Measurements from ENCODE around the gene HOXA9.

HOXA9 gene

GRCh38 chr7:27188386-27189294 lies 23.3 kb upstream of the HOXA9 start:
- Histone ChIP-seq H3K27me3 (ENCODE audit: control insufficient read depth in 3 of 3, insufficient read depth in 3 of 3, low read depth in 1 of 3, low read length in 3 of 3) (peaks cover 84 to 99% (median 98%) of the 10 kb centered on the region in 3 experiments), H3K14ac (ENCODE audit: low read length) (no peak overlapping the region), H3K4me2 (ENCODE audit: insufficient read depth, low read length, poor library complexity, severe bottlenecking) (no peak overlapping the region), H3K9ac (ENCODE audit: low read depth, low read length, poor library complexity) (no peak overlapping the region), H2BK5ac (ENCODE audit: low read length) (no peak overlapping the region), H3K9me3 (replicated peaks in 1 of 2; ENCODE audit: control insufficient read depth in 2 of 2, insufficient read depth in 1 of 2, low read depth in 1 of 2, low read length in 2 of 2) (peaks cover 2 to 6% of the 10 kb centered on the region in 2 donors), H3K23ac (ENCODE audit: low read depth, low read length, poor library complexity) (no peak overlapping the region), H3K4ac (ENCODE audit: low read length) (no peak overlapping the region), H2AFZ (ENCODE audit: low read length) (peak overlapping the region; percentile 80), H2BK15ac (ENCODE audit: low read length) (no peak overlapping the region), H2AK5ac (ENCODE audit: low read depth, low read length) (no peak overlapping the region), H3K36me3 (replicated peaks in 1 of 2; ENCODE audit: control insufficient read depth in 2 of 2, insufficient read depth in 2 of 2, low read length in 2 of 2) (no peaks in the 10 kb centered on the region), H4K8ac (ENCODE audit: low read depth, low read length) (no peak overlapping the region), H2BK120ac (ENCODE audit: low read depth, low read length) (no peak overlapping the region), H3K4me1 (ENCODE audit: control insufficient read depth in 2 of 2, insufficient read depth in 1 of 2, low read depth in 1 of 2, low read length in 2 of 2) (peaks cover 0 to 3% of the 10 kb centered on the region in 2 donors), H3K18ac (ENCODE audit: low read length) (no peak overlapping the region), H4K91ac (ENCODE audit: low read depth, low read length, poor library complexity) (no peak overlapping the region), H3K27ac (replicated peaks; ENCODE audit: low read length) (no peak overlapping the region), H2BK12ac (ENCODE audit: low read length) (no peak overlapping the region), H3K79me1 (ENCODE audit: low read depth, low read length) (no peaks in the 10 kb centered on the region), H3K4me3 (ENCODE audit: low read length in 2 of 2) (peak overlapping the region in 1 of 2 donors; percentile 12)
- WGBS, 2 donors (ENCODE audit: extremely low coverage in 2 of 2, insufficient read length in 2 of 2, insufficient replicate concordance in 1 of 2), result no CpG with 5 or more reads among the region's 49 CpGs
- DNase-seq (ENCODE audit: low spot score), result no peak

GRCh38 chr7:27187475-27188385 lies 22.4 kb upstream of the HOXA9 start:
- no peak overlapping the region for H3K9ac ChIP-seq (ENCODE audit: low read depth, low read length, poor library complexity)
- no peak overlapping the region for H3K4me3 ChIP-seq (ENCODE audit: low read length in 2 of 2)
- no peak overlapping the region for H2BK15ac ChIP-seq (ENCODE audit: low read length)
- no peak overlapping the region for H2AK5ac ChIP-seq (ENCODE audit: low read depth, low read length)
- no peak overlapping the region for H3K14ac ChIP-seq (ENCODE audit: low read length)
- peak overlapping the region; percentile 6 for H3K23ac ChIP-seq (ENCODE audit: low read depth, low read length, poor library complexity)
- no peak overlapping the region for H3K18ac ChIP-seq (ENCODE audit: low read length)
- H3K4me2 ChIP-seq (ENCODE audit: insufficient read depth, low read length, poor library complexity, severe bottlenecking), result no peak overlapping the region
- H3K4me1 ChIP-seq (ENCODE audit: control insufficient read depth in 2 of 2, insufficient read depth in 1 of 2, low read depth in 1 of 2, low read length in 2 of 2), result peaks cover 0 to 3% of the 10 kb centered on the region in 2 donors
- no peak overlapping the region for H4K91ac ChIP-seq (ENCODE audit: low read depth, low read length, poor library complexity)
- H2AFZ ChIP-seq (ENCODE audit: low read length), result peak overlapping the region; percentile 80
- no peaks in the 10 kb centered on the region for H3K36me3 ChIP-seq (replicated peaks in 1 of 2; ENCODE audit: control insufficient read depth in 2 of 2, insufficient read depth in 2 of 2, low read length in 2 of 2)
- no peak overlapping the region for H2BK120ac ChIP-seq (ENCODE audit: low read depth, low read length)
- peaks cover 2 to 6% of the 10 kb centered on the region in 2 donors for H3K9me3 ChIP-seq (replicated peaks in 1 of 2; ENCODE audit: control insufficient read depth in 2 of 2, insufficient read depth in 1 of 2, low read depth in 1 of 2, low read length in 2 of 2)
- no CpG with 5 or more reads among the region's 46 CpGs for WGBS, 2 donors (ENCODE audit: extremely low coverage in 2 of 2, insufficient read length in 2 of 2, insufficient replicate concordance in 1 of 2)
- no peak for DNase-seq (ENCODE audit: low spot score)
- H3K79me1 ChIP-seq (ENCODE audit: low read depth, low read length), result no peaks in the 10 kb centered on the region
- H2BK12ac ChIP-seq (ENCODE audit: low read length), result no peak overlapping the region
- peaks cover 85 to 99% (median 98%) of the 10 kb centered on the region in 3 experiments for H3K27me3 ChIP-seq (ENCODE audit: control insufficient read depth in 3 of 3, insufficient read depth in 3 of 3, low read depth in 1 of 3, low read length in 3 of 3)
- H2BK5ac ChIP-seq (ENCODE audit: low read length), result no peak overlapping the region
- H3K27ac ChIP-seq (replicated peaks; ENCODE audit: low read length), result no peak overlapping the region
- no peak overlapping the region for H3K4ac ChIP-seq (ENCODE audit: low read length)
- H4K8ac ChIP-seq (ENCODE audit: low read depth, low read length), result no peak overlapping the region

- Histone ChIP-seq H3K4me1 (ENCODE audit: control insufficient read depth in 2 of 2, insufficient read depth in 1 of 2, low read depth in 1 of 2, low read length in 2 of 2) (peaks cover 0 to 3% of the 10 kb centered on the region in 2 donors), H2AFZ (ENCODE audit: low read length) (no peak overlapping the region), H3K23ac (ENCODE audit: low read depth, low read length, poor library complexity) (no peak overlapping the region), H3K4me2 (ENCODE audit: insufficient read depth, low read length, poor library complexity, severe bottlenecking) (no peak overlapping the region), H2BK12ac (ENCODE audit: low read length) (no peak overlapping the region), H3K18ac (ENCODE audit: low read length) (no peak overlapping the region), H3K4ac (ENCODE audit: low read length) (no peak overlapping the region), H3K14ac (ENCODE audit: low read length) (no peak overlapping the region), H3K9ac (ENCODE audit: low read depth, low read length, poor library complexity) (no peak overlapping the region), H3K79me1 (ENCODE audit: low read depth, low read length) (no peaks in the 10 kb centered on the region), H2BK15ac (ENCODE audit: low read length) (no peak overlapping the region), H4K8ac (ENCODE audit: low read depth, low read length) (no peak overlapping the region), H2BK5ac (ENCODE audit: low read length) (no peak overlapping the region), H3K27me3 (ENCODE audit: control insufficient read depth in 3 of 3, insufficient read depth in 3 of 3, low read depth in 1 of 3, low read length in 3 of 3) (peaks cover 85 to 99% (median 98%) of the 10 kb centered on the region in 3 experiments), H3K9me3 (replicated peaks in 1 of 2; ENCODE audit: control insufficient read depth in 2 of 2, insufficient read depth in 1 of 2, low read depth in 1 of 2, low read length in 2 of 2) (peaks cover 2 to 6% of the 10 kb centered on the region in 2 donors), H3K4me3 (ENCODE audit: low read length in 2 of 2) (no peak overlapping the region), H4K91ac (ENCODE audit: low read depth, low read length, poor library complexity) (no peak overlapping the region), H3K27ac (replicated peaks; ENCODE audit: low read length) (no peak overlapping the region), H2AK5ac (ENCODE audit: low read depth, low read length) (no peak overlapping the region), H2BK120ac (ENCODE audit: low read depth, low read length) (no peak overlapping the region), H3K36me3 (replicated peaks in 1 of 2; ENCODE audit: control insufficient read depth in 2 of 2, insufficient read depth in 2 of 2, low read length in 2 of 2) (no peaks in the 10 kb centered on the region)
- no peak for DNase-seq (ENCODE audit: low spot score)
- WGBS, 2 donors (ENCODE audit: extremely low coverage in 2 of 2, insufficient read length in 2 of 2, insufficient replicate concordance in 1 of 2), result no CpG with 5 or more reads among the region's 4 CpGs
Observed at GRCh38 chr7:27186668-27187474, 21.5 kb upstream of the HOXA9 start.
